Fibroblast of lung (primary cell): Measurements from ENCODE around the gene NAA16. TPM values are rescaled to one million over a fixed set of nuclear protein-coding genes. Genes with fewer than 3 reads are reported as not detected.
A peak's percentile ranks its signal among the peaks of the same experiment; 100 is the strongest.
"Not testable (repeated sequence)": the region's sequence is repeated elsewhere in the genome, so short reads cannot be mapped to it uniquely, and the experiment has no call there.

Experiments used
- DNase-seq, 2 donors: peaks; one replicate each; pipeline versions ENCODE4 v3.0.0 to v3.0.0-alpha.2; 2010; ENCODE audit warnings: low read depth in 2 of 2
- H2AFZ ChIP-seq: 2 replicates; pipeline ENCODE4 v1.5.1; 2012; ENCODE audit warnings: low read length, control low read depth, inconsistent platforms
- H3K27ac ChIP-seq: 2 replicates; pipeline ENCODE4 v1.5.1; 2011; ENCODE audit warnings: low read length, control low read depth; ENCODE audit not compliant: insufficient read depth
- H3K27me3 ChIP-seq: 2 replicates; pipeline ENCODE4 v1.5.1; 2011; ENCODE audit warnings: mild to moderate bottlenecking, low read length; ENCODE audit not compliant: control insufficient read depth, insufficient read depth
- H3K36me3 ChIP-seq: 2 replicates; pipeline ENCODE4 v1.5.1; 2011; ENCODE audit warnings: low read length; ENCODE audit not compliant: control insufficient read depth, insufficient read depth
- H3K4me1 ChIP-seq: 2 replicates; pipeline ENCODE4 v1.5.1; 2011; ENCODE audit warnings: low read length; ENCODE audit not compliant: control insufficient read depth, insufficient read depth; ENCODE audit errors: extremely low read depth
- H3K4me2 ChIP-seq: 2 replicates; pipeline ENCODE4 v1.5.1; 2011; ENCODE audit warnings: low read length, control low read depth; ENCODE audit not compliant: insufficient read depth; ENCODE audit errors: extremely low read depth
- H3K4me3 ChIP-seq, 4 experiments: fragments of 200-600 bp in 1 of 4; sonication (generic) in 1 of 4; replicated peaks in 1 of 4; 2 replicates each; pipeline ENCODE4 v1.5.1; 2011 to 2016; ENCODE audit warnings: low read length in 4 of 4, low read depth in 3 of 4, mild to moderate bottlenecking in 3 of 4, control low read depth in 2 of 4, inconsistent platforms in 1 of 4, mixed read lengths in 1 of 4; ENCODE audit not compliant: insufficient read depth in 1 of 4; ENCODE audit errors: control extremely low read depth in 1 of 4
- H3K79me2 ChIP-seq: 2 replicates; pipeline ENCODE4 v1.5.1; 2012; ENCODE audit warnings: mild to moderate bottlenecking, low read length, inconsistent platforms; ENCODE audit not compliant: control insufficient read depth, insufficient read depth
- H3K9ac ChIP-seq: 2 replicates; pipeline ENCODE4 v1.5.1; 2011; ENCODE audit warnings: mild to moderate bottlenecking, low read length, control low read depth; ENCODE audit not compliant: insufficient read depth
- H3K9me3 ChIP-seq: 2 replicates; pipeline ENCODE4 v1.5.1; 2012; ENCODE audit warnings: low read depth, low read length; ENCODE audit not compliant: control insufficient read depth, insufficient read depth
- H4K20me1 ChIP-seq: 2 replicates; pipeline ENCODE4 v1.5.1; 2011; ENCODE audit warnings: low read length; ENCODE audit not compliant: control insufficient read depth, insufficient read depth; ENCODE audit errors: extremely low read depth
- EZH2 ChIP-seq: IDR thresholded peaks from 2 replicates; pipeline ENCODE4 v1.5.1; 2012; ENCODE audit warnings: low read length, control low read depth, mild to moderate bottlenecking; ENCODE audit errors: missing control alignments
- polyA plus RNA-seq, 2 donors: library from polyadenylated mRNA; depleted of rRNA in 1 of 2; stranded (reverse) in 1 of 2; unstranded in 1 of 2; fragments of >200 nt; gene quantifications; 2 replicates each; pipeline ENCODE4 v1.2.1, GENCODE V29; 2011 to 2012; ENCODE audit warnings: missing spikeins in 1 of 2
- total RNA-seq: library from RNA; depleted of rRNA; stranded (reverse); fragments of >200 nt; gene quantifications from 2 replicates; pipeline ENCODE4 v1.2.1, GENCODE V29; 2014
- TF ChIP-seq, protein P1 (sequence below), 2 donors: IDR thresholded peaks in 1 of 2; conservative IDR thresholded peaks in 1 of 2; 1 replicate in 1 of 2; 2 replicates in 1 of 2; pipeline ENCODE4 v1.5.1; 2011 to 2012; ENCODE audit warnings: low read length in 2 of 2, control low read depth in 1 of 2, inconsistent platforms in 1 of 2, low read depth in 1 of 2, mild to moderate bottlenecking in 1 of 2

Gene NAA16
- total and polyA plus RNA-seq, 2 donors (not counting 1 experiment from before 2014, with no cell fraction given) = 7.9 to 8.3 TPM

DNA sequence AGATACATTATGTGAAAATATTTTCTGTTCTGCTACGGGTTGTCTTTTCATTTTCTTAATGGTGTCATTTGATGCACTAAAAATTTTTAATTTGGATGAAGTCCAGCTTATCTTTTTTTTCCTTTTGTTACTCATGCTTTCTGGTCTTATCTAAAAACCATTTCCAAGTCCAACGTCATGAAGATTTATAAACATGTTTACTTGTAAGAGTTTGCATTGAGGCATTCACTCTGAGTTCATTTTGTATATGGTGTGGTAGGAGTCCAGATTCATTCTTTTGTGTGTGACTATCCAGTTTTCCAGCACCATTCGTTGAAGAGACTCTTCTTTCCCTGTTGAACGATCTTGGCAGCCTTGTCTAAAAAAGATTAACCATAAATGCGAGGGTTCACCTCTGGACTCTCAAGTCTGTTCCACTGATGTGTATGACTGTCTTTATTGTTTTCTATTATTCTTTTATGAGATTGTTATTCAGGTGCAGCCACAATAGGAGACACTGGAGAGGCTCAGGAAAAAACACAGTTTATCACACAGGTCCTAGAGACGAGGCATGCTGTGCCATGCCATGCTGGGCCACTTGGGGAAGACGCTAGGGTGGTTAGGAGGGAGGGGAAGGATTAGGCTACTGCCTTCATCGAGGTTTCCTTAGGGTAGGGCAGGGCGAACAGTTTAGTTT lies 35.0 kb downstream of the NAA16 start:
- Histone ChIP-seq H3K36me3 (no peaks in the 10 kb centered on the region), H3K27ac (no peak overlapping the region), H3K4me2 (no peak overlapping the region), H3K27me3 (no peaks in the 10 kb centered on the region), H3K4me3 (no peak overlapping the region), H4K20me1 (no peaks in the 10 kb centered on the region), H3K9ac (no peak overlapping the region), H3K79me2 (no peaks in the 10 kb centered on the region), H3K9me3 (no peaks in the 10 kb centered on the region), H2AFZ (no peak overlapping the region), H3K4me1 (no peaks in the 10 kb centered on the region)
- TF ChIP-seq, protein P1, sequence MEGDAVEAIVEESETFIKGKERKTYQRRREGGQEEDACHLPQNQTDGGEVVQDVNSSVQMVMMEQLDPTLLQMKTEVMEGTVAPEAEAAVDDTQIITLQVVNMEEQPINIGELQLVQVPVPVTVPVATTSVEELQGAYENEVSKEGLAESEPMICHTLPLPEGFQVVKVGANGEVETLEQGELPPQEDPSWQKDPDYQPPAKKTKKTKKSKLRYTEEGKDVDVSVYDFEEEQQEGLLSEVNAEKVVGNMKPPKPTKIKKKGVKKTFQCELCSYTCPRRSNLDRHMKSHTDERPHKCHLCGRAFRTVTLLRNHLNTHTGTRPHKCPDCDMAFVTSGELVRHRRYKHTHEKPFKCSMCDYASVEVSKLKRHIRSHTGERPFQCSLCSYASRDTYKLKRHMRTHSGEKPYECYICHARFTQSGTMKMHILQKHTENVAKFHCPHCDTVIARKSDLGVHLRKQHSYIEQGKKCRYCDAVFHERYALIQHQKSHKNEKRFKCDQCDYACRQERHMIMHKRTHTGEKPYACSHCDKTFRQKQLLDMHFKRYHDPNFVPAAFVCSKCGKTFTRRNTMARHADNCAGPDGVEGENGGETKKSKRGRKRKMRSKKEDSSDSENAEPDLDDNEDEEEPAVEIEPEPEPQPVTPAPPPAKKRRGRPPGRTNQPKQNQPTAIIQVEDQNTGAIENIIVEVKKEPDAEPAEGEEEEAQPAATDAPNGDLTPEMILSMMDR (conservative IDR thresholded peaks at IDR 0.05 in 1 of 2, IDR thresholded peaks at IDR 0.05 in 1 of 2; ENCODE audit: low read depth in 1 of 2, low read length in 2 of 2) = no peak
- TF ChIP-seq EZH2 = no peak
- DNase-seq = peak; percentile 53 to 60

- Histone ChIP-seq H2AFZ (no peak overlapping the region), H3K36me3 (peaks cover 1% of the 10 kb centered on the region), H3K4me3 (no peak overlapping the region), H3K79me2 (peaks cover 2% of the 10 kb centered on the region), H3K4me2 (no peak overlapping the region), H3K4me1 (no peaks in the 10 kb centered on the region), H4K20me1 (no peaks in the 10 kb centered on the region), H3K27ac (no peak overlapping the region), H3K9ac (no peak overlapping the region), H3K27me3 (no peaks in the 10 kb centered on the region), H3K9me3 (no peaks in the 10 kb centered on the region)
- TF ChIP-seq, protein P1 (conservative IDR thresholded peaks at IDR 0.05 in 1 of 2, IDR thresholded peaks at IDR 0.05 in 1 of 2; ENCODE audit: low read depth in 1 of 2, low read length in 2 of 2) = peak; percentile 67 to 82
- TF ChIP-seq EZH2 = no peak
- peak; percentile 33 to 66 for DNase-seq
These were observed 42.1 kb downstream of the NAA16 start for GRCh38 chr13:41352935-41353840.

DNA sequence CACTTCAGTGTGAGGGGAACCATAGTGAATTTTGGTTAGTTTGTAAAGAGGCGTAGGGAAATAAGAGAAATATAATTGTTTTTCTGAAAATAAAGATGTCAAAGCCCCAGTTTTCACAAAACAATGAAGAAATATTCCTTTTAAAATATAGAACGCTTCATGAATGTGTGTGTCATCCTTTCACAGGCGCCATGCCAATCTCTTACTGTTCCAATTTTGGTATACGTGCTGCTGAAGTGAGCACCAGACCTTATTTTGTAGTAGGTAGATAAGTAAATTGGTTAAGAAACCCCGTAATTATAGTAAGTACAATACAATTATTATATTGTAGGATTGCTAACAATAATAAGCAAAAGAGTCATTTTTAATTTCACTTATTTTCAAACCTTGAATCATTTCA lies 43.3 kb downstream of the NAA16 start:
- no peak overlapping the region for H3K4me2 ChIP-seq
- H3K4me3 ChIP-seq = no peak overlapping the region
- H3K79me2 ChIP-seq = peaks cover 2% of the 10 kb centered on the region
- peak in 1 of 2 donors; percentile 26 for DNase-seq
- H4K20me1 ChIP-seq = no peaks in the 10 kb centered on the region
- H3K27me3 ChIP-seq = no peaks in the 10 kb centered on the region
- no peak overlapping the region for H2AFZ ChIP-seq
- TF ChIP-seq EZH2 = no peak
- TF ChIP-seq, protein P1 (conservative IDR thresholded peaks at IDR 0.05 in 1 of 2, IDR thresholded peaks at IDR 0.05 in 1 of 2; ENCODE audit: low read depth in 1 of 2, low read length in 2 of 2) = no peak
- no peak overlapping the region for H3K9ac ChIP-seq
- no peak overlapping the region for H3K27ac ChIP-seq
- no peaks in the 10 kb centered on the region for H3K4me1 ChIP-seq
- H3K36me3 ChIP-seq = peaks cover 1% of the 10 kb centered on the region
- H3K9me3 ChIP-seq = no peaks in the 10 kb centered on the region

DNA sequence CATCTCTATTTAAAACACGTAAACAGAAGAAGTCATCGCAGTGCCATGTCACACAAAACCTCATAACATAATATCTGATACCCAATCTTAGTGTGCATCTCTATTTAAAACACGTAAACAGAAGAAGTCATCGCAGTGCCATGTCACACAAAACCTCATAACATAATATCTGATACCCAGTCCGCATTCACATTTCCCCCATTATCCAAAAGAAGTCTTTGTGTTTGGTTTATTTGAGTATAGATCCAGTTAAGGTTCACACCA lies 45.2 kb downstream of the NAA16 start:
- not testable (repeated sequence) for DNase-seq, H3K4me1 ChIP-seq, H2AFZ ChIP-seq, H3K36me3 ChIP-seq, H3K4me2 ChIP-seq, H3K9ac ChIP-seq, H4K20me1 ChIP-seq, H3K9me3 ChIP-seq, H3K4me3 ChIP-seq, H3K27me3 ChIP-seq, H3K27ac ChIP-seq, H3K79me2 ChIP-seq
